Adipocyte (in vitro differentiated cells): ENCODE measurements around the gene DNM2.
"Not testable (repeated sequence)": the region's sequence is repeated elsewhere in the genome, so short reads cannot be mapped to it uniquely, and the experiment has no call there.

Experiments
- DNase-seq: peaks from one replicate; pipeline ENCODE4 v3.0.0-alpha.2; 2015; ENCODE audit warnings: low read depth
- H3K27me3 ChIP-seq: replicated peaks from 2 replicates; pipeline ENCODE4 v1.7.0; 2013; ENCODE audit warnings: mild to moderate bottlenecking, low read length, moderate library complexity; ENCODE audit not compliant: control insufficient read depth, insufficient read depth
- H3K36me3 ChIP-seq: 2 replicates; pipeline ENCODE4 v1.7.0; 2013; ENCODE audit warnings: low read length, mild to moderate bottlenecking, moderate library complexity; ENCODE audit not compliant: control insufficient read depth, insufficient read depth, severe bottlenecking
- H3K4me1 ChIP-seq: 2 replicates; pipeline ENCODE4 v1.7.0; 2013; ENCODE audit warnings: mild to moderate bottlenecking, low read length, moderate library complexity; ENCODE audit not compliant: control insufficient read depth, insufficient read depth
- H3K4me3 ChIP-seq: 2 replicates; pipeline ENCODE4 v1.7.0; 2013; ENCODE audit warnings: mild to moderate bottlenecking, low read length, moderate library complexity
- H3K9ac ChIP-seq: 2 replicates; pipeline ENCODE4 v1.7.0; 2013; ENCODE audit warnings: mild to moderate bottlenecking, low read length, moderate library complexity
- H3K9me3 ChIP-seq: 2 replicates; pipeline ENCODE4 v1.7.0; 2013; ENCODE audit warnings: mild to moderate bottlenecking, low read length, moderate library complexity; ENCODE audit not compliant: control insufficient read depth

DNM2 gene

GRCh38 chr19:10747674-10748073 lies 29.8 kb downstream of the DNM2 start:
- Histone ChIP-seq H3K27me3 (no peaks in the 10 kb centered on the region), H3K9ac (no peak overlapping the region), H3K36me3 (no peaks in the 10 kb centered on the region), H3K4me3 (no peak overlapping the region), H3K4me1 (peaks cover 34% of the 10 kb centered on the region), H3K9me3 (no peaks in the 10 kb centered on the region)
- no peak for DNase-seq

DNA sequence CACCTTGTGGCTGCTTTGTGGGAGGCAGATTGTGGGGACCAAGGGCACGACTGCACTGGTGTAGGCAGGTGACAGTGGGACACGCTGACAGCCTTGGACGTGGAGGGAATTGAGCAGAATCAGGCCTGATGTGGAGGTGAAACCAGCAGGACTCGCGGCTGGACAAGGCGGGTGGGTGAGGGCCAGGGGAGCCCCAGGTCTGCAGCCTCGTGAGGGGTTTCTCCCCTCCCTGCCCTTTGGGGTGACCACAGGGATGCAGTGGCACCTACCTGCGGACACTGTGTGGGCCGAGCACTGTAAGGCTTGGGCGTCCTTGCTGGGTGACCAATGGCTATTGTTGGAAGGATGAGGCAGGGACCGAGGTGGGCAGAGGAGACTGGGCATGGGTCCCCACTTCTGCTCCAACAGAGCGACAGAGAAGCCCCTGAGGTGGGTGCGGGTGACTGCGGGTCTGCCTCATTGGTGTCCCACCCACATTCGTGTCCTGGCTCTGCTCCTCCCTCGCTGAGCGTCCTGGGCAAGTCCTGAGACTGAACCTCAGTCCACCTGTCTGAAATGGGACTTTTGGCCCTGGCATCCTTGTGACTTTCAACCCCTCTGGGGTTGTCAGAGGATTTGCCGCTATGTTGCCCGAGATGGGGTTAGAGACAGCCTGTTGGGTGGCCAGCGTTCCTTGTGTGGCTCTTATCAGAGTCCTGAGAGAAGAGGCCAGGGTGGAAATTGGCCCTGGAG lies 30.5 kb downstream of the DNM2 start:
- H3K9me3 ChIP-seq: no peaks in the 10 kb centered on the region
- no peaks in the 10 kb centered on the region for H3K27me3 ChIP-seq
- H3K4me1 ChIP-seq: peaks cover 34% of the 10 kb centered on the region

DNA sequence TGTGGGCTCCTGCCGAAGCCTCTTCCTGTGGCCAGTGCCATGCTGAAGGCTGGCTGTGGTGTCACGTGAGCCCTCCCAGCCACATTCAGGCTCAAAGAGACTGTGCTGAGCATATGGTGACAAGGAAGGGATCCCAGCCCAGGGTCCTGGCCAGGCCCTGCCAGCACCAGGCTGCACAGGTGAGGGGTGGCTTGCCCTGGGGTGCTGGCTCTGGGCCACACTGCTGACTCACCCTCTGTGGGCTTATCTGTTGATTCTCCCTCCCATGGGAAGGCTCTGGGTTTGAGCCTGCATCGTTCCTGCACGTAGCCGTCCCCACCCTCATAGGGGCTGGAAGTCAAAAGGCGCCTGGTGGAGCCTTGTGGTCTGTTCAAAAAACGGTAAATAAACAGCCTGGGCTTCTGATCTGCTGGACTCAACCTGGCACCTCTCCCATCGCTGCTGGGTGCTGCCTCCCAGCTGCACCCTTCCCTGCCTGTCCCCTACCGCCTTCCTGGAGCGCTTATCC lies 31.1 kb downstream of the DNM2 start:
- no peak overlapping the region for H3K4me3 ChIP-seq
- no peaks in the 10 kb centered on the region for H3K27me3 ChIP-seq
- peaks cover 34% of the 10 kb centered on the region for H3K4me1 ChIP-seq
- peak overlapping the region; percentile 48 for H3K9ac ChIP-seq
- no peaks in the 10 kb centered on the region for H3K9me3 ChIP-seq
- no peaks in the 10 kb centered on the region for H3K36me3 ChIP-seq
- peak; percentile 29 for DNase-seq

More for the DNA sequence above, 30.5 kb downstream of the DNM2 start:
- H3K9ac ChIP-seq: no peak overlapping the region
- no peak for DNase-seq
- no peak overlapping the region for H3K4me3 ChIP-seq
- H3K36me3 ChIP-seq: no peaks in the 10 kb centered on the region

GRCh38 chr19:10749435-10750384 lies 31.8 kb downstream of the DNM2 start:
- Histone ChIP-seq H3K9ac (peak overlapping the region; percentile 48), H3K4me3 (no peak overlapping the region), H3K36me3 (no peaks in the 10 kb centered on the region), H3K4me1 (peaks cover 34% of the 10 kb centered on the region), H3K9me3 (no peaks in the 10 kb centered on the region), H3K27me3 (no peaks in the 10 kb centered on the region)
- DNase-seq: no peak

DNA sequence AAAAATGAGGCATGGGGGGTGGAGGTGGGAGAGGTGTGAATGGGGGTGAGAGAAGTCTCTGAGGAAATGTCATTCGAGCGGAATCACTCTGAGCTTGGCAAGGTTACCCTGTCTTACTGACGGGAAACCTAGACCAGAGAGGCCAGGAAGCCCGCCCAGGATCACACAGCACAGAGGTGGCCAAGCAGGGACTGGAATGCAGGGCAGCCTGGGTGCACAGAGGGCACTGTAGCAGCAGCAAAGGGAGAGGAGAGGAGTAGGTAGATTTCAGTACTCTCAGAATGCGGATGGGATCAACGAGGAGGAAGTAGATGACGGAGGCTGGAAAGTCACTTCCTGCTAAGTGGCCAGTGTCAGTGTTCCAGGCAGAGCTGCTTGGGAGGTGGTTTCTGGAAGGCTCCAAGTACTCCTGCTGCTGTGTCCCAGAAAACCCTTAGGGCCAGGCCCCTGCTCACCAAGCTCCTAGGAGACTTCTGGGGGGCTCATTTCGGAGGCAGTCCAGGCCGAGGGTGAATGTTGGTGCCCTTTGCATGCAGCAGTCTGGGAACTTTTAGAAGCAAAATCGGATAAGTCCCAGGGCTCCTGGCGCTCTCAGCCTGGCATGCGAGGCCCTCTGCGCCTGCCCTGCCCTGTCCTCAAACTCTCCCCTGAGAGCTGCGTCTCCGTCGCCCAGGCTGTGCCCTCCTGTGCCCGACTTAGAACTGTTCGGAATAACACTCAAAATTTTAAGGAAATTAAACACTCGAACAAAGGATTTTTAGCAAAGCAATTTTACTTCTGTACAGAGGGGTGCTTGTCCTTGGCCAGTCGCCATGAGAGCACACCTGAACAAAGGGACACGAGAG lies 33.5 kb downstream of the DNM2 start:
- no peak for DNase-seq

DNA sequence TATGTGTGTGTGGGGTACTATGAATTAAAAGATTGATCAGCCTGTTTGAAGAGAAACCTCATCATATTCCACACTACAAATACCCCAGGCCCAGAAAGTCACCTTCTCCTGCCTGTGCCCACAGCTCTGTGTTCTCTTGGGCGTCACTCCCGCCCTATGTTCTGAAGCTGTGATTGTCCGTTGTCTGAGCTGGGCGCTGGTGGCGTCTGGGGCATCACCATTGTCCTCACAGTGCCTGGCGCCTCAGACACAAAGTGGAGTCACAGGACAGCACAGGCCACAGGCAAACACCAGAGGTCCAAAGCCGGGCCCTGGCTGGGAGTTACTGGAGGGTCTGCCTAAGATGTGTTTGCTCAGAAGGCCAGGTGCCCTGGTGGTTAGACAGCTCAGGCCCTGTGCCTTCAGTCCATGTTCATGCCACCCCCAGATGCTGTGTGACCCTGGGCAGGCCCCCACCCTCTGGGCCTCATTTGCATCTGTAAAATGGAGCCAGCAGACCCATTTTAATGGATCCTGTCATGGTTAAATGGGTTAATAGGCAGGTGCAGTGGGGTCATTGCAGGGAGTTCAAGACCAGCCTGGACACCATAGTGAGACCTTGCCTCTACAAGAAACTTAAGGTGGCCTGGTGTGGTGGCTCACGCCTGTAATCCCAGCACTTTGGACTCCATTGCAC lies 34.5 kb downstream of the DNM2 start:
- H3K9me3 ChIP-seq: no peaks in the 10 kb centered on the region
- H3K4me3 ChIP-seq: no peak overlapping the region
- no peaks in the 10 kb centered on the region for H3K36me3 ChIP-seq
- H3K27me3 ChIP-seq: no peaks in the 10 kb centered on the region
- DNase-seq: no peak
- peaks cover 31% of the 10 kb centered on the region for H3K4me1 ChIP-seq
- no peak overlapping the region for H3K9ac ChIP-seq

More for the DNA sequence above, 33.5 kb downstream of the DNM2 start:
- Histone ChIP-seq H3K9me3 (no peaks in the 10 kb centered on the region), H3K4me1 (peaks cover 34% of the 10 kb centered on the region), H3K27me3 (no peaks in the 10 kb centered on the region), H3K36me3 (no peaks in the 10 kb centered on the region), H3K4me3 (no peak overlapping the region), H3K9ac (peak overlapping the region; percentile 29)

- Histone ChIP-seq H3K9me3 (no peaks in the 10 kb centered on the region), H3K27me3 (no peaks in the 10 kb centered on the region), H3K4me3 (no peak overlapping the region), H3K36me3 (no peaks in the 10 kb centered on the region), H3K4me1 (peaks cover 29% of the 10 kb centered on the region), H3K9ac (no peak overlapping the region)
- no peak for DNase-seq
These were observed 35.2 kb downstream of the DNM2 start for GRCh38 chr19:10752913-10753704.

DNA sequence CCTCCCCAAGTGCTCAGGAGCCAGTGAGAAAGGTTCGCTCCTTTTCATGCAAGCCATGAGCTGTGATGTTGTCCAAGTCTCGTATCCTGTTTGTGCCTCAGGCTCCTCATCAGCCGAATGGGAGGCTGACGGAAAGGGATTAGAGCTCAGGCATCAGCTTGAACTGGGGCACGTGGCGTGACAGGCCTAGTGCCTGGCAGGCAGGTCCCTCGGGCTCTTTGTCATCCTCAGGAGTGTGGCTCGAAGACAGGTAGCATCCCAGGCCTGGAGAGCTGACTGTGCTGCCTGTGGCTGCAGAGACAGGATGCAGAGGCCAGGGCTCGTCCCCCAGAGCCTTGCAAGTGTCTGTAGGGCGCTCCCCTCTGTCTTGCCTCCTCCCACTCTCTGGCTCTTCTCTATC lies 38.5 kb downstream of the DNM2 start:
- no peak overlapping the region for H3K9ac ChIP-seq
- H3K9me3 ChIP-seq: no peaks in the 10 kb centered on the region
- H3K4me3 ChIP-seq: no peak overlapping the region
- no peaks in the 10 kb centered on the region for H3K27me3 ChIP-seq
- peaks cover 7% of the 10 kb centered on the region for H3K36me3 ChIP-seq
- no peak for DNase-seq
- H3K4me1 ChIP-seq: peaks cover 16% of the 10 kb centered on the region

GRCh38 chr19:10756791-10757190 lies 38.9 kb downstream of the DNM2 start:
- Histone ChIP-seq H3K9ac (no peak overlapping the region), H3K36me3 (peaks cover 11% of the 10 kb centered on the region), H3K4me3 (no peak overlapping the region), H3K4me1 (peaks cover 12% of the 10 kb centered on the region), H3K9me3 (no peaks in the 10 kb centered on the region), H3K27me3 (no peaks in the 10 kb centered on the region)
- no peak for DNase-seq

DNA sequence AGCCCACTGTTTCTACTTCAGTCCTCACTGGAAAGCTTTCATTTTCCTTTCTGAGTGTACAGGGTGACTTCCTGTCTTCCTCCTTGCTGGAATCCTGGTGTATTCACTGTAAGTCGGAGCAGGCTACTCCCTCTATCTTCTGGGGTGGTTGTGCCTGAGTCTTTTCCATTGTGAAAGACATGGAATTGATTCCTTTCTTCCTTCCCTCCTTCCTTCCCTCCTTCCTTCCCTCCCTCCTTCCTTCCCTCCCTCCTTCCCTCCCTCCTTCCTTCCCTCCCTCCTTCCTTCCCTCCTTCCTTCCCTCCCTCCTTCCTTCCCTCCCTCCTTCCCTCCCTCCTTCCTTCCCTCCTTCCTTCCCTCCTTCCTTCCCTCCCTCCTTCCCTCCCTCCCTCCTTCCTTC lies 40.2 kb downstream of the DNM2 start:
- H3K9me3 ChIP-seq, H3K4me3 ChIP-seq, H3K27me3 ChIP-seq, H3K9ac ChIP-seq, DNase-seq: not testable (repeated sequence)
- peaks cover 19% of the 10 kb centered on the region for H3K36me3 ChIP-seq
- peaks cover 12% of the 10 kb centered on the region for H3K4me1 ChIP-seq
